ENCODE results near the gene FRAS1. TPM values are rescaled to one million over a fixed set of nuclear protein-coding genes. Genes with fewer than 3 reads are reported as not detected.
"Not testable (repeated sequence)": the region's sequence is repeated elsewhere in the genome, so short reads cannot be mapped to it uniquely, and the experiment has no call there.

The FRAS1 gene
- total RNA-seq, 1 donor from 2014 or later: 0.13 TPM

GRCh38 chr4:78100060-78100459 is 42.9 kb downstream of the FRAS1 start:
- no peak for DNase-seq (ENCODE audit: low read depth in 2 of 2)

GRCh38 chr4:78119698-78120097 is 62.6 kb downstream of the FRAS1 start:
- DNase-seq (ENCODE audit: low read depth in 2 of 2): no peak

- DNase-seq (ENCODE audit: low read depth in 2 of 2): no peak
Measured at GRCh38 chr4:78120144-78120880, 63.2 kb downstream of the FRAS1 start.

- no peak for DNase-seq (ENCODE audit: low read depth in 2 of 2)
Measured at GRCh38 chr4:78121338-78121904, 64.3 kb downstream of the FRAS1 start.

GRCh38 chr4:78125834-78126331 is 68.8 kb downstream of the FRAS1 start:
- DNase-seq (ENCODE audit: low read depth in 2 of 2): not testable (repeated sequence)

- DNase-seq (ENCODE audit: low read depth in 2 of 2): no peak
Measured at GRCh38 chr4:78129383-78130108, 72.4 kb downstream of the FRAS1 start.

GRCh38 chr4:78131403-78131802 is 74.3 kb downstream of the FRAS1 start:
- DNase-seq (ENCODE audit: low read depth in 2 of 2): no peak

GRCh38 chr4:78136109-78137081 is 79.3 kb downstream of the FRAS1 start:
- DNase-seq (ENCODE audit: low read depth in 2 of 2): no peak

GRCh38 chr4:78137532-78137931 is 80.4 kb downstream of the FRAS1 start:
- DNase-seq (ENCODE audit: low read depth in 2 of 2): no peak

- DNase-seq (ENCODE audit: low read depth in 2 of 2): no peak
Measured at GRCh38 chr4:78138252-78138651, 81.1 kb downstream of the FRAS1 start.

GRCh38 chr4:78143634-78144033 is 86.5 kb downstream of the FRAS1 start:
- DNase-seq (ENCODE audit: low read depth in 2 of 2): no peak

- no peak for DNase-seq (ENCODE audit: low read depth in 2 of 2)
Measured at GRCh38 chr4:78145008-78145407, 87.9 kb downstream of the FRAS1 start.

GRCh38 chr4:78145622-78146021 is 88.5 kb downstream of the FRAS1 start:
- no peak for DNase-seq (ENCODE audit: low read depth in 2 of 2)

GRCh38 chr4:78149751-78150542 is 92.8 kb downstream of the FRAS1 start:
- DNase-seq (ENCODE audit: low read depth in 2 of 2): no peak

GRCh38 chr4:78150543-78150864 is 93.4 kb downstream of the FRAS1 start:
- DNase-seq (ENCODE audit: low read depth in 2 of 2): no peak

- DNase-seq (ENCODE audit: low read depth in 2 of 2): no peak
Measured at GRCh38 chr4:78152795-78153194, 95.7 kb downstream of the FRAS1 start.

- no peak for DNase-seq (ENCODE audit: low read depth in 2 of 2)
Measured at GRCh38 chr4:78154972-78155590, 98.0 kb downstream of the FRAS1 start.

- no peak for DNase-seq (ENCODE audit: low read depth in 2 of 2)
Measured at GRCh38 chr4:78155616-78156105, 98.5 kb downstream of the FRAS1 start.

- no peak for DNase-seq (ENCODE audit: low read depth in 2 of 2)
Measured at GRCh38 chr4:78156520-78156919, 99.4 kb downstream of the FRAS1 start.

GRCh38 chr4:78162342-78162741 is 105.2 kb downstream of the FRAS1 start:
- DNase-seq (ENCODE audit: low read depth in 2 of 2): no peak

All from dermis microvascular lymphatic vessel endothelial cell (primary cell).